OCI-LY1 (cell line): ENCODE measurements around the gene TACR2.

ENCODE experiments used
- H2AFZ ChIP-seq: fragments of 200-600 bp; sonication (generic), shearing (Covaris generic); 2 replicates; pipeline ENCODE4 v1.6.0; 2014; ENCODE audit warnings: antibody characterized with exemption, mild to moderate bottlenecking, low read length
- H3F3A ChIP-seq: fragments of 200-600 bp; sonication (generic), shearing (Covaris generic); 2 replicates; pipeline ENCODE4 v1.6.0; 2014; ENCODE audit warnings: mild to moderate bottlenecking, antibody characterized with exemption, low read length, moderate library complexity; ENCODE audit not compliant: insufficient read depth
- H3K27ac ChIP-seq: fragments of 200-600 bp; sonication (generic); 2 replicates; pipeline ENCODE4 v1.5.1; 2014; ENCODE audit warnings: low read length, mixed run types, mild to moderate bottlenecking, low read depth; ENCODE audit not compliant: poor library complexity, severe bottlenecking
- H3K27me3 ChIP-seq: fragments of 200-600 bp; sonication (generic); 2 replicates; pipeline ENCODE4 v1.6.0; 2014; ENCODE audit warnings: antibody characterized with exemption, mild to moderate bottlenecking, low read length, moderate library complexity; ENCODE audit not compliant: insufficient read depth
- H3K36me3 ChIP-seq: fragments of 200-600 bp; sonication (generic); 2 replicates; pipeline ENCODE4 v1.6.1; 2014; ENCODE audit warnings: mild to moderate bottlenecking, antibody characterized with exemption, low read length, moderate library complexity, mixed read lengths; ENCODE audit not compliant: insufficient read depth
- H3K4me1 ChIP-seq: fragments of 200-600 bp; sonication (generic); 2 replicates; pipeline ENCODE4 v1.5.1; 2014; ENCODE audit warnings: mild to moderate bottlenecking, low read length, moderate library complexity; ENCODE audit not compliant: insufficient read depth, severe bottlenecking
- H3K4me2 ChIP-seq: fragments of 200-600 bp; sonication (generic), shearing (Covaris generic); 2 replicates; pipeline ENCODE4 v1.6.1; 2014; ENCODE audit warnings: low read length
- H3K4me3 ChIP-seq: fragments of 200-600 bp; sonication (generic); 2 replicates; pipeline ENCODE4 v1.5.1; 2014; ENCODE audit warnings: low read length, low read depth, mild to moderate bottlenecking, mixed read lengths; ENCODE audit not compliant: poor library complexity, severe bottlenecking
- H3K79me2 ChIP-seq: fragments of 200-600 bp; shearing (Covaris generic); 2 replicates; pipeline ENCODE4 v1.6.1; 2016; ENCODE audit warnings: mixed run types, low read length, mixed read lengths; ENCODE audit not compliant: insufficient read depth
- H3K9ac ChIP-seq: fragments of 200-600 bp; sonication (generic), shearing (Covaris generic); 2 replicates; pipeline ENCODE4 v1.6.1; 2014; ENCODE audit warnings: mild to moderate bottlenecking, low read length, mixed read lengths
- H3K9me2 ChIP-seq: fragments of 200-600 bp; sonication (generic), shearing (Covaris generic); 2 replicates; pipeline ENCODE4 v1.6.1; 2014; ENCODE audit warnings: low read depth, mild to moderate bottlenecking, low read length, mixed read lengths
- H3K9me3 ChIP-seq: fragments of 200-600 bp; shearing (Covaris generic); 2 replicates; pipeline ENCODE4 v1.6.1; 2014; ENCODE audit warnings: low read length, mixed read lengths
- H4K20me1 ChIP-seq: fragments of 200-600 bp; sonication (generic), shearing (Covaris generic); 2 replicates; pipeline ENCODE4 v1.6.0; 2016; ENCODE audit warnings: mild to moderate bottlenecking, low read length; ENCODE audit not compliant: insufficient read depth
- CTCF ChIP-seq: fragments of 200-600 bp; sonication (generic), shearing (Covaris generic); IDR thresholded peaks from 2 replicates; pipeline ENCODE4 v1.5.1; 2017; ENCODE audit warnings: mild to moderate bottlenecking, antibody characterized with exemption, low read length, moderate library complexity, mixed read lengths
- EZH2 ChIP-seq: fragments of 200-600 bp; sonication (generic), shearing (Covaris generic); IDR thresholded peaks from 2 replicates; pipeline ENCODE4 v1.8.0; 2017; ENCODE audit warnings: borderline replicate concordance, mixed run types, mild to moderate bottlenecking, antibody characterized with exemption, low read length, moderate library complexity, mixed read lengths

The TACR2 gene

GRCh38 chr10:69415951-69416350 lies 767 bp downstream of the TACR2 start:
- Histone ChIP-seq H2AFZ (no peak overlapping the region), H3K27ac (no peak overlapping the region), H4K20me1 (no peaks in the 10 kb centered on the region), H3K4me2 (no peak overlapping the region), H3K9me3 (no peaks in the 10 kb centered on the region), H3K36me3 (no peaks in the 10 kb centered on the region), H3K9me2 (no peaks in the 10 kb centered on the region), H3K4me3 (no peak overlapping the region), H3K27me3 (peaks cover 6% of the 10 kb centered on the region; the same call in 1 of the 2 replicates), H3K9ac (no peak overlapping the region), H3F3A (no peaks in the 10 kb centered on the region), H3K4me1 (no peaks in the 10 kb centered on the region), H3K79me2 (no peaks in the 10 kb centered on the region)
- TF ChIP-seq EZH2 (no peak), CTCF (no peak)

GRCh38 chr10:69415049-69415448 lies 1.7 kb downstream of the TACR2 start:
- peaks cover 6% of the 10 kb centered on the region; the same call in 1 of the 2 replicates for H3K27me3 ChIP-seq

GRCh38 chr10:69414036-69415018 lies 2.4 kb downstream of the TACR2 start:
- no peaks in the 10 kb centered on the region for H3K36me3 ChIP-seq
- H3K9me3 ChIP-seq: no peaks in the 10 kb centered on the region
- H3K4me1 ChIP-seq: peaks cover 12% of the 10 kb centered on the region
- TF ChIP-seq CTCF (no peak), EZH2 (no peak)
- no peaks in the 10 kb centered on the region for H3K9me2 ChIP-seq
- H3K4me3 ChIP-seq: no peak overlapping the region
- no peak overlapping the region for H3K4me2 ChIP-seq
- H3K27ac ChIP-seq: no peak overlapping the region
- no peak overlapping the region for H3K9ac ChIP-seq
- no peak overlapping the region for H2AFZ ChIP-seq
- no peaks in the 10 kb centered on the region for H3K79me2 ChIP-seq
- no peaks in the 10 kb centered on the region for H4K20me1 ChIP-seq
- H3F3A ChIP-seq: no peaks in the 10 kb centered on the region
- peaks cover 6% of the 10 kb centered on the region; the same call in 1 of the 2 replicates for H3K27me3 ChIP-seq

More at GRCh38 chr10:69415049-69415448, 1.7 kb downstream of the TACR2 start:
- H3K27ac ChIP-seq: no peak overlapping the region
- no peak overlapping the region for H3K4me2 ChIP-seq
- H3F3A ChIP-seq: no peaks in the 10 kb centered on the region
- no peaks in the 10 kb centered on the region for H4K20me1 ChIP-seq
- no peak for TF ChIP-seq CTCF
- TF ChIP-seq EZH2: no peak
- H3K36me3 ChIP-seq: no peaks in the 10 kb centered on the region
- no peak overlapping the region for H2AFZ ChIP-seq
- H3K79me2 ChIP-seq: no peaks in the 10 kb centered on the region
- peaks cover 5% of the 10 kb centered on the region for H3K4me1 ChIP-seq
- no peaks in the 10 kb centered on the region for H3K9me3 ChIP-seq
- H3K4me3 ChIP-seq: no peak overlapping the region
- no peak overlapping the region for H3K9ac ChIP-seq
- H3K9me2 ChIP-seq: no peaks in the 10 kb centered on the region
